ENCODE measurements around the gene NRSN2.
A peak's percentile ranks its signal among the peaks of the same experiment; 100 is the strongest.
"Not testable (repeated sequence)": the region's sequence is repeated elsewhere in the genome, so short reads cannot be mapped to it uniquely, and the experiment has no call there.

NRSN2 gene

GRCh38 chr20:354298-354977, 7.5 kb downstream of the NRSN2 start:
- DNase-seq: peak; percentile 77 to 84

- not testable (repeated sequence) for DNase-seq
Measured at GRCh38 chr20:356154-356553, 9.2 kb downstream of the NRSN2 start.

DNA sequence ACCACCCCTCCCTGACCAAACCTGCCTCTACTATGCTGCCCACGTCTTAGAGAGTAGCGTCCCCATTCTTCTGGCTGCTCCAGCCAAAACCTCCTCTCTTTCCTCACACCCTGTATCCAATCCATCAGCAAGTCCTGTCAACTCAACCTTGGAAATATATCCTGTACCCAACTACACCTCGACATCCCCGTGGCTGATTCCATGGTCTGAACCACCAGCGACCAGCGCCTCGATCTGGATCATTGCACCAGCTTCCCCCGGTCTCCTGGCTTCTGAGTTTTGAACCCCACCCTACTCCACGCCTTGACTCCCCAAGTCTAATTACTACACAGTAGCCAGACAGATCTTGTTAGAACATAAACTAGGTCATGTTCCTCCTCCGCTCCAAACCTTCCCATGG, 9.8 kb downstream of the NRSN2 start:
- DNase-seq: no peak

DNA sequence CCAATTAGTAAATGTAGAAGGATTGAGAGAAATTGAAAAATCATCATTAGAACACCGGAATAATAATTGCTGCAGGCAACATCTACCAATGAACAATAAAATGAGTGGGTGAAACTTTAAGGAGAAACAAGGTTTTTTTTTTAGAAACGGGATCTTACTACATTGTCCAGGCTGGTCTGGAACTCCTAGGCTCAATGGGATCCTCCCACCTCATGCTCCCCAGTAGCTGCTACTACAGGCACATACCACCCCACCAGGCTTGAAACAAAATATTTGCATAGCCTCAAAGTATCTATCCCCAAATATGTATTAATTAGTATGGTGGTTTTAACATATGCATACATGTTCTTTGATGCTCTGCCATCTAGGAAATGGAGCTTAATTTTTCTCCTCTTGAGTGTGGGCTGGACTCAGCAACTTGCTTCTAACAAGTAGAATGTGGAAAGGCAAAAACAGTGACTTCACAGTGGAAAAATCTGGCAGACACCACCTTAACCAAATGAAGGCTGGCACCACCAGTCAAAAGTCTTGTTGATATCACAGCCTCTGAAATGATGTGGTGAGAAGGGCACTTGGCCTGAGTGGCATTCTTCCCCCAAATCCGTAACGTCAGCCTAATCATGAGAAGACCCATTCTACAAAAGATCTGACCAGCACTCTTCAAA, 12.1 kb downstream of the NRSN2 start:
- DNase-seq: no peak

- no peak for DNase-seq
Measured at GRCh38 chr20:361561-361960, 14.7 kb downstream of the NRSN2 start.

GRCh38 chr20:362271-363254, 15.7 kb downstream of the NRSN2 start:
- peak; percentile 37 to 58 for DNase-seq

DNA sequence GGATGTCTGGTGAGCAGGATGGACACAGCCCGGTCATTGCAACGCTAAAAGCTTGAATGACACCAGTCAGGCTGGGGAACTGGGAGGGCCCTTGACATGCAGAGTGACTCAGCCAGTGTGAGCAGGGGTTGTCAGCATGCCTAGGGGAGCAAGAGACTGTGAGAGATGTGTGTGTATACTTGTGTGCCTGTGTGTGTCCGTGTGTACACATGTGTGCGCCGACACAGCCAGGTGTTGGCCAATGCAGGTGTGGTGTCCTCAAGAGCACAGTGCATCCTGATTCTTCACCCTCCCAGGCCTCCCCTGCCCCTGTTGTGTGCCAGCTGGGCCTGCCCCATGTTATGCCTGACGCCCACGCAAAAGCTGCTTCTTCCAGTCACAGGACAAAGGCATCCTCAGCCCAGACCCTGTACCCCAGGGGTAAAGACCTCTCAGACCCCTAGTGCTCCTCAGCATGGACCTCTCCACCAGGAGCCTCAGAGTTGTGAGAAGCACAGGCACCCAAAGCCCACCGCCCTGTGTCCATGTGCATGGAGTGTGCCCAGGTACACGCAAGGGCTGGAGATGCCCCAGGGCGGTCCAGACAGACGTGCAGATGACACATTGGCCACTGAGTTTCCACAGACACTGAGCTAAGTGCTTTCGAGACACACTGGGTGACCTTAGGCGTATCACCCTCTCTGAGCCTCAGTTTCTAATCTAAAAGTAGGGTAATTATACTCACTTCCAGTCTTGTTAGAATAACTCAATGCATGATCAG, 16.6 kb downstream of the NRSN2 start:
- DNase-seq: no peak

DNA sequence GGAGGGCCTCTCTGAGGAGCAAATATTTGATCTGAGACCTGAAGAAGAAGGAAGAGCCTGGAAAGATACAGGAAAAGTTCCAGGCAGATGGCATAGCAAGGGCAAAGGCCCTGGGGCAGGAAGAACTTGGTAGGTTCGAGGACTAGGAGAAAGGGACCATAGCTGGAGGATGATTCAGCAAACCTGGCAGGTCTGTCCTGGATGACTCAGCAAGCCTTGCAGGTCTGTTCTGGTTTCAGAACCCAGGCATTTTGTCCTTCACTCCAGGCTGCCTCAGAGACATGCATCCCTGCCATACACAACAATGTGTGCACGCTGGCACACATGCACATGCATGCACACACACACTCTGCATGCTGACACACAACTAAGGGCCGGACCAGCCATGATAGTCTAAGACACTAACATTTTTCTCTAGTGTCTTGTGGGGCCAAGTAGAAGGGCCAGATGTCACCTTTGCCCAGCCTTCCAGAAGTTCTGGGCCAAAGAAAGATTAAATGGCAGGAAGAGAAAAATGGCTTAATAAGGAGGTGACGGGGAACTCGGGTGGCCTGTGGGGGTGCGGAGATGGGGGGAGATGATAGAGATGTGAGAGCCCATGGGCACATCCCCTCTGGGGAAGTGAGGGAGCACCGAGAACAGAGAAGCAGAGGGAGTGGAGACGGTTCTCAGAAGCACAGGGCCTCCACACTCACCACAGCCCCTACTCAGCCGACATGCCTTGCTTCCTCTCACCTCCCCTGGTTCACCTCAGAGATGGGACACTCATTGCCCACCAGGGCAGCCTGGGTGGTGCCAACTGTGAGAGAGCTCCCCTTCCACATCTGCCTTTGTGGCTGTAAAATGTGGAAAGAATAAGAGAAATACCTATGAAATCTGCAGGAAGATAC, 18.2 kb downstream of the NRSN2 start:
- no peak for DNase-seq

GRCh38 chr20:366041-366718, 19.3 kb downstream of the NRSN2 start:
- no peak for DNase-seq

DNA sequence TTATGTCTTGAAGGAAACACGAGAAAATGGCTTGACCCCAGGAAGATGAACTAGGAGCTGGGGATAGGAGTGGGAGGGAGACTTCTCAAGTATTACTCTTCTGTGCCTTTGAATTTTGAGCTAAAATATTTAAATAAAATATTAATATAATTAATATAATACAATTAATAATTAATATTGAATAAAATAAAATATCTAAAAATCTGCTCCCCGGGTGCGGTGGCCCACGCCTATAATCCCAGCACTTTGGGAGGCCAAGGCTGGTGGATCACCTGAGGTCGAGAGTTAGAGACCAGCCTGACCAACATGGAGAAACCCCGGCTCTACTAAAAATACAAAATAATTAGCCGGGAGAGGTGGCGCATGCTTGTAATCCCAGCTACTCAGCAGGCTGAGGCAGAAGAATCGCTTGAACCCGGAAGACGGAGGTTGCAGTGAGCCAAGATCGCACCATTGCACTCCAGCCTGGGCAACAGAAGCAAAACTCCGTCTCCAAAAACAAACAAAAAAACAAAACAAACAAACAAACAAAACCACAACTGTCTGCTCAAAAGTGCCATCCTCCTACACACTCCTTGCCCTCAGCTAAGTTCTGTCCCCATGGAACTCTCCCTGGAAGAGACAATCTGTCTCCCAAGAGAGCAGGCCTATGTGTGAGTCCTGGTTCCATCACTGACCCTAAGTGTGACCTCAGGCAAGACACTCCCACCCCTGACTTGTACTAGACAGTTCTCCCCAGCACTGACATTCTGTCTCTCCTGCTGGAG, 20.0 kb downstream of the NRSN2 start:
- DNase-seq: no peak

- DNase-seq: no peak
Measured at GRCh38 chr20:367486-367887, 20.6 kb downstream of the NRSN2 start.

DNA sequence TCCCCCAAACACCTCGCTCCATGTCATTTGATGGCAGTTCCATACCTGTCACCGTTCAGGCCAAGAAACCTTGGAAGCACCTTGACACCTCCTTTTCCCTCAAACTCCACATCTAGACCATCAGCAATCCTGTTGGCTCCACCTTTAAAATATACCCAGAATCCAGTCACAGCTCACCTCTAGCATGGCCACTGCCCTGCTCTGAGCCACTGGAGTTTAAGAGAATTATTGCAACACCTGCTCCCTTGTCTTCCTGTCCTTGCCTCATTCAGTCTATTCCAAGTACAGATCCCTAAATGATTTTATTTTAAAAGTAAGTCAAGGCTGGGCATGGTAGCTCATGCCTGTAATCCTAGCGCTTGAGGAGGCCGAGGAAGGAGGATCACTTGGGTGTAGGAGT, 22.0 kb downstream of the NRSN2 start:
- DNase-seq: no peak

GRCh38 chr20:370151-370600, 23.3 kb downstream of the NRSN2 start:
- no peak for DNase-seq

DNA sequence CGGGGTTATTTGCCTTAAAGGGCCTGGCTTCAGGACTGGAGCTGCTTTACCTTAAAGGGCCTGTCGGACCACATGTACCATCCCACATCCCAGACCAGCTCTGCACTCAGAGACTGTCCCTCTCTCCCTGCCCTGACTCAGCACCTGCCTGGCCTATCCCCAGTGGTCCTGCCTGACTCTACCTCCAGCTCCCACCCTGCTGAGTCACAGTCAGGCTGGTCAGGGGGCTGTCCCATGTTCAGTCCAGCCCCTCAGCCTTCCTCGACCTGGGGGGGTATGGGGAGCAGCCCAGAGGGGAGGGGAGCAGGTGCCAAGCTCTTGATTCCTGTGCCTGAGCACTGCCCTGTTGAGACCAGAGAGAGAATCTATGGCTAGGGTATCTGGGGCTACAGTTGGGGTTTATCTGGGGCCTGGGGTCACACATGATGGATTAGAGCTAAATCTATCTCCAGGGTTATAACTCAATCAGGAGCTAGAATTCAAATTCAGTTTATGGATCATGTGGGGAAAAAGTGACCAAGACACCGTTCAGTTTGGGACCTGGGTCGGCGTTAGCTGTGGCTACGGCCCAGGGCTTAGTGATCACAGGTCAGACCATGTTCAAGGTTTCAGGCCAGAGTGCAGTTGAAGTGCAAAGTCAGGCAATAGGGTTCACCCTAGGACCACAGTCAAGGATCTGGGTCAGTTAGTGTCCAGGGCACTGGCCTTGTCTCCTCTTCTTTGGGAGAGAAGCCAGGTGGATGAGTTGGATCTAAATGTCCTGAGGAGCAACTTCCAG, 24.3 kb downstream of the NRSN2 start:
- no peak for DNase-seq

GRCh38 chr20:371755-372542, 25.0 kb downstream of the NRSN2 start:
- DNase-seq: no peak

DNA sequence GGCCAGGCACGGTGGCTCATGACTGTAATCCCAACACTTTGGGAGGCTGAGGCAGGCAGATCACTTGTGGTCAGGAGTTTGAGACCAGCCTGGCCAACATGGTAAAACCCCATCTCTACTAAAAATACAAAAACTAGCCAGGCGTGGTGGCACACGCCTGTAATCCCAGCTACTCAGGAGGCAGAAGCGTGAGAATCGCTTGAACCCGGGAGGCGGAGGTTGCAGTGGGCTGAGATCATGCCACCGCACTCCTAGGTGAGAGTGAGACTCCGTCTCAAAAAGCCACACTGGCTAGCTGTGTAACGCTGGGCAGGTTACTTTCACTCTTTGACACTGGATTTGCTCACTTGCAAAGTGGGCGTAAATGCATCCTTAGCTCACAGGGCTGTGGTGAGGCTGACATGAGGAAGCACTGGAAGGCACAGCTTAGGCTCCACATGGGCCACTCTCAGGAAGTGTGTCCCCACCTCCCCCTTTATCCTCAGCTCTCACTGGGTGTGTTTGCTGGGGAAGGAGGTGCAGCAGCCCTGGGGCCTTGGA, 25.7 kb downstream of the NRSN2 start:
- not testable (repeated sequence) for DNase-seq

DNA sequence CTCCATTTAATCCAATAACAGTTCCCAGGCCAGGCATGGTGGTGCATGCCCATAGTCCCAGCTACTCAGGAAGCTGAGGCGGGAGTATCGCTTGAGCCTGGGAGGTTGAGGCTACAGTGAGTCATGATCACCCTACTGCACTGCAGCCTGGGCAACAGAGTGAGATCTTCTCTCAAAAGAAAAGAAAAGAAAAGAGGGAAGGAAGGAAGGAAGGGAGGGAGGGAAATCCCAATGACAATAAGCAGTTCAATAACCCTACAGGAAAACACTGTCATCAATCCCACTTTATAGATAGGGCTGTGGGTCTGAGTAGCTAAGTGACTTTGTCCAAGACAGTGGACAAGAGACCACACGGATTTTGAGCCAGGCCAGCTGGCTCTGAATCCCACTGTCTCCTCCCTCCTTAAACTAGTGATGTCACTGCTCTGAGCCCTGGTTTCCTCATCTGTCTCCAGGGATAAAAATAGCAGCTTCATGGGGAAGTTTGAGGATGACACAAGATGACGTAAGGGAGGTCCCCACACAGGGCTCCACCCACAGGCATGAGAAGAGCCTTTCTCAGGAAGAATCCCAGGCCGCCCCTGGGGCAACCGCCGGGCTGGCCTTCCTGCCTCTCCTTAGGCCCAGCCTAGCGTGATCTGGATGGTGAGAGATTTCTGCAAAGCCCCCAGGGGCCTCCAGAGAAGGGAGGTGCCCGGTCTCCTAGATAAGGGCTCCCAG, 26.4 kb downstream of the NRSN2 start:
- no peak for DNase-seq
